Dermis blood vessel endothelial cell (primary cell): ENCODE results near the gene KCTD20. TPM values are rescaled to one million over a fixed set of nuclear protein-coding genes. Genes with fewer than 3 reads are reported as not detected.
A peak's percentile ranks its signal among the peaks of the same experiment; 100 is the strongest.
"Not testable (repeated sequence)": the region's sequence is repeated elsewhere in the genome, so short reads cannot be mapped to it uniquely, and the experiment has no call there.

ENCODE experiments used
- DNase-seq: peaks from one replicate; pipeline ENCODE4 v3.0.0; 2010
- total RNA-seq: library from RNA; depleted of rRNA; stranded (reverse); fragments of >200 nt; gene quantifications from 2 replicates; pipeline ENCODE4 v1.2.3, GENCODE V29; 2014

Gene KCTD20
- total RNA-seq, 1 donor from 2014 or later = 96.7 TPM

GRCh38 chr6:36445621-36446020, 2.8 kb downstream of the KCTD20 start:
- DNase-seq = no peak

DNA sequence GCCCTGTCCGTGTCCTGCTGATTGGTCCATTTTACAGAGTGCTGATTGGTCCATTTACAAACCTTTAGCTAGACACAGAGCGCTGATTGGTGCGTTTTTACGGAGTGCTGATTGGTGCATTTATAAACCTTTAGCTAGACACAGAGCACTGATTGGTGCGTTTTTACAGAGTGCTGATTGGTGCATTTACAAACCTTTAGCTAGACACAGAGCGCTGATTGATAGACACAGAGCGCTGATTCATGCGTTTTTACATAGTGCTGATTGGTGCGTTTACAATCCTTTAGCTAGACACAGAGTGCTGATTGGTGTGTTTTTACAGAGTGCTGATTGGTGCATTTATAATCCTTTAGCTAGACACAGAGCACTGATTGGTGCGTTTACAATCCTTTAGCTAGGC, 6.4 kb downstream of the KCTD20 start:
- not testable (repeated sequence) for DNase-seq

GRCh38 chr6:36452897-36453296, 10.1 kb downstream of the KCTD20 start:
- not testable (repeated sequence) for DNase-seq

- no peak for DNase-seq
Measured at GRCh38 chr6:36455486-36456027, 12.8 kb downstream of the KCTD20 start.

GRCh38 chr6:36459501-36459900, 16.7 kb downstream of the KCTD20 start:
- DNase-seq = no peak

DNA sequence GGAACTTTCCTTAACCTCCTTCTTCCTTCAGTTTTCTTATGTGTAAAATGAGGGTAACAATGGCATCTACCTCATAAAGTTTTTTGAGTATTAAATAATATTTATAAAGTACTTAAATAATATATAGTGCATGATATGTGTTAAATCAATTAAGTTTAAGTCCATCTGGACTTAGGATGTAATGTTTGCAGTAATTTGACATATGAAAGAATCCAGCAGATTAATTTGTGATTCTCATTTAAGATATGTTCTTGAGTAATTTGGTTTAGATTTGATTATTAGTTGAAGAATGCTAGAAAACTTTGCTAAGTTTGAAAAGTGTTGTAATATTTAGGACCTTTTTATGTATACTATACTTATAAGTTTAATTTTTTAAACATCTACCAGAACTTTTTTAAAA, 18.1 kb downstream of the KCTD20 start:
- DNase-seq = no peak

DNA sequence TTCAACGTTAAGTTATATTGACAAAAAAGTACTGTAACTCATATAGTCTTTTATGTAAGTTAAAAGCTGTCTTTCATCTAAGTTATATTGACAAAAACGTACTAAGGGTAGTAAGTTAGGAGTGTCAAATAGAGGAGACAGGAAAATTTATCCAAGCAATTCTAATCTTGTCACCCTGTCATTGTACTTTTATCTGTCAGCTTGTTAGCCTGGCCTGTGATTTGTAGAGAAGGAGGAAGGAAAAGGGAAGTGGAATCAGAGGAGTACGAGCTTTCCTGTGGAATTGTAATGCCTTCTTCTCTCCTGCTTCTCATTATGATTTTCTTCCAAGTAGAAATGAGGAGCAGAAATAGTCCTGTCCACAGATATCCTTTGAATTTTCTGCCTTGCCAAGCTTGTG, 18.8 kb downstream of the KCTD20 start:
- DNase-seq = peak; percentile 20

DNA sequence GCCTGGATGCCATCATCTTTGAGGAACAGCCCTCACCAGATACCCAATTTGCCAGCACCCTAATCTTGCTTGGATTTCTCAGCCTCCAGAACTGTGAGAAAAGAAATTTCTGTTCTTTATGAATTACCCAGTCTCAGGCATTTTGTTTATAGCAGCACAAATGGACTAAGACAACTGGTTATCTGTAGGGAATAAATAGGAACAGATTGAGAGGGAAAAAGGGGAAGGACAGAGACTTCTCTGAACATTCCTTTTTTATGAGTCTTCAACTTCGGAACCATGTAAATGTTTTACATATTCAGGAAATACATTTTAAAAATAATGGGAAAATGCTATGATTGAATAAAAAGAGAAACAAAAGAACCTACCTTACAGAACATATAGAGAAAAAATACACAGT, 20.9 kb downstream of the KCTD20 start:
- DNase-seq = no peak

DNA sequence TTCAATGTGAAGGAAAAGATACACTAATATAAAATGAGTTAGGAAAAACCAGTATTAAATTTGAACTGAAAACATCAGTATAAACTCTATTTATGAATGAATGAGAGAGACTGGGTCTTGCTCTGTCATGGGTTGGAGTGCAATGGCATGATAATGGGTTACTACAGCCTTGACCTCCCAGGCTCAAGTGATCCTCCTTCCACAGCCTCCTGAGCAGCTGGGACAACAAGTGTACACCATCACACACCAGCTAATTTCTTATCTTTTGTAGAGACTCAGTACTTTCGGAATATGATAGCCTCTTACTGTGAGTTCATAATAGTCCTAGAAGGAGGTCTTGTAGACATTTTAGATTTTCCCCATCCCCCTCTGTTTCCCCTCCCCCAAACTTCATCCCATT, 21.4 kb downstream of the KCTD20 start:
- DNase-seq = no peak

- no peak for DNase-seq
Measured at GRCh38 chr6:36467625-36468024, 24.8 kb downstream of the KCTD20 start.

DNA sequence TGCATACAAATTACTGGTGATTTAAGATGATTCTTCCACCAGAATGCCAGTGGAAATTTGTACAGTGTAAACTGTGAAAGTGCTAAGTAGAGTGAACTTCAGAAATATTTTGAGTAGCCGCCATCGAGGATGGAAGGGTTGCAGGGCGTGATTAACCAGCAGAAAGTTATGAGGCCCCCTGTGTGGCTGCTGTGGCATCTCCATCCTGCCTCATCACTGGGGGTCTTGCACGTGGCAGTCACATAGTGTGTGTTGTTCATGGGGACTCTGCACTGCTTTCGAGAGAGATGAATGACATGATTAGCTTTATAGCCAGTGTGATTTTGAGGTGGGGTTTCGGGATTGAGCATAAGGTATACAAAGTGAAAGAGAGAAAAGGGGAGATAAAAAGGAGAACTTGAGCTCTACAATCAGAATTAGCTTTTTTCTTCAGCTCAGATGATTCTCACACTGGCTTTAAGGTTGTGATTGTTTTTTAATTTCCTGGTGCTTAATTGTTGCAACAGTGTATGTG, 26.4 kb downstream of the KCTD20 start:
- DNase-seq = no peak

DNA sequence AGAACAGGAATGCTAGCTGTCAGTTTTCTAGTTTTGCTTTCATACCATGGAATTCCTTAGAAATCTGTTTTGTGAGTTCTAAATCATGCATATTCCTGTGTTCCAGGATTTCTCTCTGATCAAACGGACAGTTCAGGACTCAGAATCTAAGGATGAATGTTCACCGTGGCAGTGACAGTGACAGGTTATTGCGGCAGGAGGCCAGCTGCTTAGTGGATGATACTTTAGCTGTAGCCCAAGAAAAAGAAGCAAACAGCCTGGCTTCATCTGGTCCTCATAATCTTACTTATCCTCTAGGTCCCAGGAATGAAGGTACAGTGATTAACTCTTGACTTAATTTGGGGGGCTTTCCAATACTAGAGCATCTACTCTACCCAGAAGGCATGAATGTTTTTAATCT, 27.1 kb downstream of the KCTD20 start:
- DNase-seq = no peak

DNA sequence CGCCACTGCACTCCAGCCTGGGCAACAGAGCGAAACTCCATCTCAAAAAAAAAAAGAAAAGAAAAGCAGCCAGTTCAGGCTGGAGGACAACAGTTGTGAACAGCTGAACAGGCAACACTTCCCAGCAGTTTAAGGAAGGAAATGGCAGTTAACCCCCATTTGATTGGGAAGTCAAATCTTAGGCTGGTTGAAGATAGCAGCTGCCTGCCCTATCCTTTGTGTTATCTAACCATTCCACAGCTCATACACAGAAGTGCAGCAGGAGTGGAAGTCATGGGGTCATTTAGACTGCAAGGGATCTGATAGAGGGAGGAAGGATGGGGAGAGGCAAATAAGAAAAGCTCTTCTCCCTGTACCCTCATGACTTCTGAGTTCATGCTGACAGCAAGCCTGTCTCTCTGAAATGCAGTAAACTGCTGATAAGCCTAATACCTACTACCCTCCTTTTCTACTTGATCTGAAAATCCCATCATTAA, 35.3 kb downstream of the KCTD20 start:
- DNase-seq = peak; percentile 23

- DNase-seq = no peak
Measured at GRCh38 chr6:36479256-36479655, 36.5 kb downstream of the KCTD20 start.

DNA sequence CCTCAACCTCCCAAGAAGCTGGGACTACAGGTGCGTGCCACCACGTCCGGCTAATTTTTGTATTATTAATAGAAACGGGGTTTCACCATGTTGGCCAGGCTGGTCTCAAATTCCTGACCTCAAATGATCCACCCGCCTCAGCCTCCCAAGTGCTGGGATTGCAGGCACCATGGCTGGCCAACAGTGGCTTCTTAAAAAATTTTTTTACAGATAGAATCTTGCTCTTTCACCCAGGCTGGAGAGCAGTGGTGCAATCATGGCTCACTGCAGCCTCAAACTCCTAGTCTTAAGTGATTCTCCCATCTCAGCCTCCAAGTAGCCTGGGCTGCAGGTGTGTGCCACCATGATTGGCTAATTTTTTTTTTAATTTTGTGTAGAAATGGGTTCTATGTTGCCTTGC, 40.5 kb downstream of the KCTD20 start:
- DNase-seq = not testable (repeated sequence)

GRCh38 chr6:36484736-36485135, 41.9 kb downstream of the KCTD20 start:
- no peak for DNase-seq

GRCh38 chr6:36487698-36488097, 44.9 kb downstream of the KCTD20 start:
- no peak for DNase-seq

GRCh38 chr6:36488221-36488620, 45.4 kb downstream of the KCTD20 start:
- DNase-seq = no peak

- no peak for DNase-seq
Measured at GRCh38 chr6:36489426-36489825, 46.6 kb downstream of the KCTD20 start.

DNA sequence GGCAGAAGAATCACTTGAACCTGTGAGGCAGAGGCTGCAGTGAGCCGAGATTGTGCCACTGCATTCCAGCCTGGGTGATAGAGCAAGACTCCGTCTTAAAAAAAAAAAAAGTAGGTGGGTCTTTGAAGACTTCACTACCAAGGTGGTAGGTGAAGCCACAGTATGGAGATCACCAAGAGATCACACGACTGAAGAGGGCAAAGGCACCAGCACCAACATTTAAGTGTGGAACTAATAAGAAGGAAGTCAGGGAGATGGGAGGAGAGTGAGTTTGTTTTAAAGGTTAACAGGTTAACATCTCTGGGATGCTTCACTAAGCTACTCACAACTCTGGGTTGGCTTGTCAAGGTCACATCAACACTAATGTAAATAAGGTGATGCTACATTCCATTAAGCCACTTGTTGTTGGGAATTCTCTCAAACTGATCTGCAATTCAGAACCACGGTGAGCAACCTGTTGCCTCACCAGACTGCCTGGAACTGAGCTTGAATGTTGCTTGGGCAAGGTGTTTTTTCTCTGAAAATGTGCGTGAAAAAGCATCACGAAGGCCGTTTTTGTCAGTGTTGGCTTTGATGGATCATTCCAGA, 48.7 kb downstream of the KCTD20 start:
- no peak for DNase-seq

DNA sequence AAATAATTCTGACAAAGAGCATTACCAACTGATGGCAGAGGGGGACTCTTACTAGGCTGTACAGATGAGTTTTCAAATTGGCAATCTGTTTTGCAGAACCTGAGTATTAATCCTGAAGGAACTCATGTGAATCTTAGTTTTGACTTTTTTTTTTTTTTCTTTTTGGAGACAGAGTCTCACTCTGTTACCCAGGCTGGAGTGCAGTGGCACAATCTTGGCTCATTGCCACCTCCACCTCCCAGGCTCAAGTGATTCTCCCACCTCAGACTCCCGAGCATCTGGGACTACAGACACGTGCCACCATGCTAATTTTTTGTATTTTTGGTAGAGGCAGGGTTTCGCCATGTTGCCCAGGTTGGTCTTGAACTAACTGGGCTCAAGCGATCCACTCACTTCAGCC, 49.3 kb downstream of the KCTD20 start:
- no peak for DNase-seq

DNA sequence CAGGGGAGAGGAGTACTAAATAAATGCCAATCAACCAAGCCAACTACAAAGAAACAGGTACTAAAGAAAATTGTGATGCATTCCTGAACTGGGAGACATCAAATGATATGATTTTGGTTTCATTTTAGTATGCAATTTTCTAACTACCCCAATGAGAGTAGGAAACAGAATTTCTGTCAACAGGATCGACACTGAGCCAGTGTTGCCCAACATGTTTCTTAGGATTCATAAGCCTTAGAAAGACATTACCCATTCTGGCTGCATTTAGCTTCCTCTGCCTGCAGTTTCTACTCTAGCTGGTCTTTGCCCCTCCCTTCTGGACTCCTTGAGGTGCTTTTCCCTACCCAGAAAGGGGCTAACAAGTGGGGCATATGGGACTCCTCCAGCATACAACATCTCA, 49.8 kb downstream of the KCTD20 start:
- DNase-seq = no peak

GRCh38 chr6:36493319-36493718, 50.5 kb downstream of the KCTD20 start:
- no peak for DNase-seq

- DNase-seq = no peak
Measured at GRCh38 chr6:36493859-36494258, 51.1 kb downstream of the KCTD20 start.

- DNase-seq = no peak
Measured at GRCh38 chr6:36495086-36495485, 52.3 kb downstream of the KCTD20 start.
